T follicular helper cell (primary cell): ENCODE results near the gene PBX2.
A peak's percentile ranks its signal among the peaks of the same experiment; 100 is the strongest.
"Not testable (repeated sequence)": the region's sequence is repeated elsewhere in the genome, so short reads cannot be mapped to it uniquely, and the experiment has no call there.

Source experiments
- DNase-seq: peaks from one replicate; pipeline ENCODE4 v3.0.0-alpha.2; 2020; ENCODE audit warnings: low read depth
- total RNA-seq, 2 experiments: gene quantifications; one replicate each; lab custom pipeline; 2026; lab: John Stamatoyannopoulos, UW

PBX2 gene, protein sequence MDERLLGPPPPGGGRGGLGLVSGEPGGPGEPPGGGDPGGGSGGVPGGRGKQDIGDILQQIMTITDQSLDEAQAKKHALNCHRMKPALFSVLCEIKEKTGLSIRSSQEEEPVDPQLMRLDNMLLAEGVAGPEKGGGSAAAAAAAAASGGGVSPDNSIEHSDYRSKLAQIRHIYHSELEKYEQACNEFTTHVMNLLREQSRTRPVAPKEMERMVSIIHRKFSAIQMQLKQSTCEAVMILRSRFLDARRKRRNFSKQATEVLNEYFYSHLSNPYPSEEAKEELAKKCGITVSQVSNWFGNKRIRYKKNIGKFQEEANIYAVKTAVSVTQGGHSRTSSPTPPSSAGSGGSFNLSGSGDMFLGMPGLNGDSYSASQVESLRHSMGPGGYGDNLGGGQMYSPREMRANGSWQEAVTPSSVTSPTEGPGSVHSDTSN
- total RNA-seq = 51.0 to 54.2 reads per million in 2 experiments

DNA sequence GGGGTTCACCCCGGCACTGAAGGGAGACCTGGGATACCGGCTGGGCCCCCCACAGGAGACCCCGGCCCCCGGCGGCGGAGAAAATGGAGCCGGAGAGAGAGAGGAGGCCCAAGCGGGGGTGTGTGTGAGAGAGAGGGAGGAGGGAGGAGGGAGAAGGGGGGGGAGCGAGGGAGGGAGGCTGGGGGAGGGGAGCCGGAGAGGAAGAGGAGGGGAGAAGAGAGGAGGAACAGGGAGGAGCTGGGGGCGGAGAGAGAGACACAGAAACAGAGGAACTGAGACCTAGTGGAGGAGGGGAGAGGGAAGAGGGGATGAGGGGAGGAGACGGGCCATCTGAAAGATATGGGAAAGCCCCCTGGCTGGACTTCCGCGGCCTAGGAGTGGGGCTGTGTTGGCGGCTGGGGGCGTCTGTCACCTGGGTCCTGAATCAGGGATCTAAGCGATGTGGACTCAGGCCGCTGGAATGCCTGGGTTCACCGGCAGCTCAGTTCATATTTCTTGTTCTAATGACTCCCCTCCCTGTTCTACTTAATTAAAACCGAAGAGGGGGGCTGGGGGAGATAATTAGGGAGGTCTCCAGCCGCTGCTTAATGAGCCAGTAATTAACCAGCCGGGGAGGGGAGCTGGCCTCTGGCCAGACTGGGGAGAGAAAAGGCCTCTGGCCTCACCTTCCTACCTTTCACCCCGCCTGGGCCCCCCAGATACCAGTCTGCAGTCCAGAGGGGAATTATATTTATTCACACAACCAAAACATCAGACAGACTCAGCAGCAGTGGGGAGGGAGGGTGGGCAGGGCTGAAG, at the start of gene PBX2:
Gene PBX2, minus strand, starts transcription at position 149 of the 798 bp plus-strand sequence. CDS start 287 bp downstream, outside the sequence.
- DNase-seq = peak; percentile 76

- DNase-seq = no peak
Observed at GRCh38 chr6:32239462-32239861, 49.5 kb upstream of the PBX2 start.

DNA sequence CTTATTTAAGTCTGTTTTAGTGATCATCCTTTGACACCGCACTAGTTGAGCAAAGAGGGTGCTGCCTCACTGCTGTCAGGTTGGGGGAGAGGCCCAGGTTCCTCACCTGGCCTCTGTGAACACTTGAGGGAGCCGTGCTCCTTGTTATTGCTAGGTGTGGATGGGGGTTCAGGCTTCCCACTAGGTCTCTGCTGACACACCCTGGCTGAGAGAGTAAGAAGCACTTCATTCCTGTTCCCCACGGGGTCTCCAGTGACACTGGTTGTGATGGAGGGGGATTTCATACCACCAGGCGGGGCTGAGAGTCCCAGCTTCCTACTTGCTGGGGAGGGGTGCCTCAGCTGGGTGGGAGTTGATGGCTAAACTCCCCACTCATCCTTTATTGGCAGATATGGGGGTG, 44.9 kb upstream of the PBX2 start:
- no peak for DNase-seq

DNA sequence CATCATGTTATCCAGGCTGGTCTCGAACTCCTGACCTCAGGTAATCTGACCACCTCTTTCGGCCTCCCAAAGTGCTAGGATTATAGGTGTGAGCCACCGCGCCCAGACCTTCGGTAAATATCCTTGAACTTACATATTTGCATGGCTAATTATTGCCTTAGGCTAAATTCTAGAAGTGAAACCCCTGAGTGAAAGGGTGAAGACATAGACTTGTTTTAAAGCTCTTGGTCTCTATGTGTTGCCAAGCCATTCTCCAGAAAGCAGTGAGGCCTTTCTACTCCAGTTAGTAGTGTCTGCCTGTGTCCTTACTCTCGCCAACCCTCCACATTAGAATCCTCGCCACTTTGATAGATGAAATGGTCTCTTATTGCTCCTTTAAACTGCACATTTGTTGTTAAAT, 36.4 kb upstream of the PBX2 start:
- no peak for DNase-seq

- no peak for DNase-seq
Observed at GRCh38 chr6:32224696-32225095, 34.7 kb upstream of the PBX2 start.

DNA sequence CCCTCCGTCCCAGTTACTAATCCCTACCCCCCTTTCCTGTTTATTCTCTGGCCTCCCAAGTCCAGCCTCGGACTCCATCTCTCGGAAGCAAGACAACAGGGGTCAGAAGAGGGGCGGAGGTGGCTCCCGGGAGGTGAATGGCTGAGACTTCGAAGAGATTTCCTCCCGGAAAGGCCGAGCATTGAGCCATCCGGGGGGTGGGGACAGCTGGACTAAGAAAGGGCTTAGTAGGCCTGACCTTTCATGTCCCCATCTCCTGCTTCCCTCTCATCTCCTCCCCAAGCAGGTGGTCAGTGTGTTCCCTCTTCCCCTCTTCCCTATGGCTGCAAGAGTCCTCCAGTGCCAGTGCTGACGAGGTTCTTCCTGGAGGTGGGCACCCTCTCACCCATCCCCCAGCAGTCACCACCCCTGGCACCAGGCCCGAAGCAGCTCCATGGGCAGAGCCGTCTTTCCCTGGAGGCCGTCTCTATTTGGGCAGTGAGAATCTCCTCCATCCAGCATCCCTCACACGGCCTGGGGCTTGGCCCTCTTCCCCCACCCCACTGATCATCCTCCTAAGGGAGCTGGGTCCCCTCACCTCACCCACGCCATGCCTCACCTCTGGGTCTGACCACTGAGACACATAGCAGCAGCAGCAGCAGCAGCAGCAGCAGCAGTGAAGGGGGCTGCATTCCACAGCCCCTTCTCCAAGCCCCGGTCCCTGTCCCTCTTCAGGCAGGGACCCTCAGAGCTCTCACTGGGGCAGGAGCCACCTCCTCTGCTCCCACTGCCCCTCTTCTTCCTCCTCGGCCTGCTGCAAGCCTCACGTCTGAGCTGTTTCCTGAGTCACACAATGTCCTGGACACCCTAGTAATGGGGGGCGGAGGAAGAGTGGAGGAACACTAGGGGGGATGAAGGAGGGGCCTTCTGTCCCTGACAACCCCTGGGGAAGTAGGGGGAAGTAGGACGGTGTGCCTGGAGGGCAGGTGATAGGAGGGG, 33.5 kb upstream of the PBX2 start, which contains the start of gene NOTCH4:
Gene NOTCH4, minus strand, starts transcription at position 810 of the 978 bp plus-strand sequence. Its CDS starts 139 bp downstream, at position 671.
- no peak for DNase-seq

- DNase-seq = no peak
Observed at GRCh38 chr6:32222333-32223230, 32.6 kb upstream of the PBX2 start.

DNA sequence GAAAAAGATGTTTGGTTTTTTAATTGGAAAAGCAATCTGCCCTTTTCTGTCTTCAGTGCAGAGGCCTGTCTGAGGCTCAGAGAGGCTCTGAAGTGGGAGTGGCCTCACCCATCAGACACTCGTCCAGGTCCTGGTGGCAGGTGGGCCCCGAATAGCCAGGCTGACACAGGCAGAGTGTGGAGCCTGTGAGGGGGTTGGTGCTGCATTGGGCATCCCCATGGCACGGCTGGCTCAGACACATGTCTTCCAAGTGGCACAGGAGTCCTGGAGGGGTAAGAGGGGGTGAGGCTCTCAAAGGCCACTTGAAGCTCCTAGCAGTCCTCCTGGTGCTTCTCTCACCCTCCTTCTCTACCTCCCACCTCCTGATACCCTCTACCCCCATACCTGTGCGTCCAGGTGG, 30.0 kb upstream of the PBX2 start:
- DNase-seq = no peak

DNA sequence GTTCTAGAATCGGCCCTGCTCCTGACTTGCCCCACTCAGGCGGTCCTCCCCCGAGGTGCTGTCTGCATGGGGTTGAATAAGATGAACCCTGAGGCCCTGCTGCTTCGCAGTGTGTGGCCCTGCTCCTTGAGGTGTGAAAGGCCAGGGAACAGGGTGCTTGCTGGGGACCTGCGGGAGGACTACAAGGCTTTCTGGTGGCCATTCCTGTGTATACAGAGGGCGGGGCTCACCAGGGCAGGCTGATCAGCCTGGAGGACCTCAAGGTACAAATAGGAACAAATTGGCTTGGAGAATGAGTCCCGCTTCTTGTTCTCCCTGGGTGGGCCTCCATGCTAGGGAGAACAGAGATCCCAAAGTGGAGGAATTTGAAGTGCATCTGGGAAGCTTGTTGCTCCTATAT, 28.2 kb upstream of the PBX2 start:
- no peak for DNase-seq

GRCh38 chr6:32216998-32217397, 27.0 kb upstream of the PBX2 start:
- no peak for DNase-seq

DNA sequence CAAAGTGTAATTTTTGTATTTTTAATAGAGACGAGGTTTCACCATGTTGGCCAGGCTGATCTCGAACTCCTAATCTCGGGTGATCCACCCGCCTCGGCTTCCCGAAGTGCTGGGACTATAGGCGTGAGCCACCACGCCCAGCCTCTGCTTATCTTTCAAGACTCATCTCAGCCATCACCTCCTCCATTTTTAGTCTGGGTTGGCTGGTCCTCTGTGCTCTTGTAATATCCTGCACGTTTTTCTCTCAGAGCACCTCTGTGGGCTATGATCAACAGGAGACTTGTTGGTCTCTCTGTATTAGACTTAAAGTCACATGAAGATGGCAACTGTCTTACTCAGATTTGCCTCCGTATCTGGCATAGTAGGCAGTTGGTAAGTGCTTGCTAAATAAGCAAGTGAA, 26.3 kb upstream of the PBX2 start:
- no peak for DNase-seq

DNA sequence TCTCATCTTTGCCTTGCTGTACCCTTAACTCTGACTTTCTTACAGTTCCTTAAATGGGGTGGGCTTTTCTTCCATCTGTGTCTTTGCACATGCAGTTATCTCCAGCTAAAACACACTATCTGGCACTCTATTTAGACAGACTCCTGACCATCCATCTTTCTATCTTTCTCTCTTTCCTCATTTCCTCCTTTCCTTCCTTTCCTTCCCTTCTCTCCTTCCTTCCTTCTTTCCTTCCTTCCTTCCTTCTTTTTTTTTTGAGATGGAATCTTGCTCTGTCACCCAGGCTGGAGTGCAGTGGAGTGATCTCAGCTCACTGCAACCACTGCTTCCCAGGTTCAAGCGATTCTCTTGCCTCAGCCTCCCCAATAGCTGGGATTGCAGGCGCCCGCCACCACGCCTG, 25.6 kb upstream of the PBX2 start:
- no peak for DNase-seq

DNA sequence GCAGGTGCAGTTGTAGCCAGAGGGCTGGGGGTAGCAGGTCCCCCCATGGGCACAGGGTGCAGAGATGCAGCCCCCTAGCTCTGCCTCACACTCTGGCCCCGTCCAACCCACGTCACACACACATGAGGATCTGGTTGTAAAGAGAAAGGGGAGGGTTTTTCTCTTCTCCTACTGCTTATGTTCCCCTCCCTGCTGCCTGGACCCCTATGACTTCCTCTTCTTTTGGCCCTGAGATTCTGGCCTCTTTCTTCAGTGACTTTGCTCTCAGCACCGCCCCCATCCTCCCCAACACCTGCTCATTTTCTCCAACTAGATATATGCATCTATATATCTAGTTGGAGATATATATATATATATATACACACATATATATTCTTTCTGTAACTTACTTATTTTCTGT, 24.1 kb upstream of the PBX2 start:
- no peak for DNase-seq

DNA sequence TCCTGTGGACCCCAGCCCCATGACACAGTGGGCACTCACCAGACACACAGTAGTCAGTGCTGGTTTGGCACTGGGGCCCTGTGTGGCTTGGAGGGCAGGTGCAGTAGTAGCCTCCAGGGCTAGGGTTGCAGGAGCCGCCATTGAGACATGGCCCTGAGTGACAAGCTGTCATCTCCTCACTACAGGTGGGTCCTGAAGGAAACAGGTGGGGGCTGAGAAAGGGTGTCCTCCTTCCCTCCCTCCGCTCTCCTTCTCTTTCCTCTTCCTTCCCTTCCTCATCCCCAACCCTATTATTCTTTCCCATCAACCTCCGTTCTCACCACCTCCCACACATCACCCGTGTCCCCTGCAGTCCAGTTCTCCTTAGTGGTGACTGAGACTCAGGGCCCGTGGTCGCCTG, 23.6 kb upstream of the PBX2 start:
- DNase-seq = no peak

DNA sequence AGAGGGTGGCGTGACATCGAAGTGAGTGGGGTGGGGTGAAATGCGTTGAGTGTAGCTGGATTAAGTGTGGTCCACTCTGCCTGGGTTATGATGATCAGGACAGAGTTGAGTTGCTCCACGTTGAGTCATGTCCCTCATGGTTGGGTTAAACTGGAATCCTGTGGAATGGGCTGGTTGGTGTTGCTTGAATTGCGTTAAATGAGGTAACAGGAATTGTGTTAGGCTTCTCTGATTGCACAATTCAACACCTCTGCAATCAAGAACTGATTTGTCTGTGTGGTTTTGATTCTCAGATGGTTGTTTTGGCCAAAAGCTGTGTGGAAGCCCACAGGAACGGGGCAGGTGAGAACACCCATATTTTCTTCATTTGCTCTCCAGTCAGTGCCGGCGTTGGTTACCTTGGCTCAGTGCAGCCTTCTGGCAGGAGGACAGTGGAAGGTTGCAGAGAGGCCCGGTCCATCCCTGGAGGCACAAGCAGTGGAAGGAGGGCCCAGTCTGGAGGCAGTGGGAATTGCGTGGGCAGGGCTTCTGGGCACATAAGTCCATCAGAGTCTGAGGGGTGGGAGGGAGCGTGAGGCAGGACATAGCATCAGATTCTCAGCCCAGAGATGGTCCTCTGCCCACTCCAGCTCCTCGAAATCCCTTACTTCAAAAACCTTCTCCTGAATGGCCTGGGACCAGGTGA, 22.2 kb upstream of the PBX2 start:
- DNase-seq = no peak

- not testable (repeated sequence) for DNase-seq
Observed at GRCh38 chr6:32211432-32211831, 21.4 kb upstream of the PBX2 start.

DNA sequence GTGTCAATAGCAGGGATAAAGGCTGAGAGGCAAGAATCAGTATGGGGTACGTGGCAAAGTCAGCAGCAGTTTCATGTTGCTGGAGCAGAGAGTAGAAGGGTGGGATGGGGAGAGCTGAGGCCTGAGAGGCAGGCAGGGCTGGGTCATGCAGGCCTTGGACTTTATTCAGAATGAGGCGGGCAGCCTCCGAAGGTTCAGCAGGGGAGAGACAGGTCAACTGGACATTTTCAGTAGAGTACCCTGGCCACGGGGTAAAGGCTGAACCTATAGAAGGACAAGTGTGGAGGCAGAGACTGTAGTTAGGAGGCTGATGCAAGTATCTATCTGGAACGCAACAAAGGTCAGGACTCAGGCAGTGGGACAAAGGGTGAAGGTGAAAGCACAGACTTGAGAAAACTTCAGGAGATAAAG, 20.2 kb upstream of the PBX2 start:
- DNase-seq = no peak

DNA sequence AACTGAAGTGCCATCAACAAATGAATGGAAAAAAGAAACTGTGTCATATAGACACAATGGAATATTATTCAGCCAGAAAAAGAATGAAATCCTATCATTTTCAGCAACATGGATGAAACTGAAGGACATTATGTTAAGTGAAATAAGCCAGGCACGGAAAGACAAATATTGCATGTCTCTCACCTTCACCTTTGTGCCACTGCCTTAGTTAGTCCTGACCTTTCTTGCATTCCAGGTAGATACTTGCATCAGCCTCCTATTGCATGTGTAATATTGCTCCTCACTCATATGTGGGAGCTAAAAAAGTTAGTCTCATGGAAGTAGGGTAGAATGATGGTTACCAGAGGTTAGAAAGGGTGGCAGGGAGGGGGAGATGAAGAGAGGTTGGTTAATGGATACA, 19.0 kb upstream of the PBX2 start:
- no peak for DNase-seq

GRCh38 chr6:32204268-32204715, 14.3 kb upstream of the PBX2 start:
- no peak for DNase-seq
